ENCODE data around the gene PBX1. TPM values are rescaled to one million over a fixed set of nuclear protein-coding genes. Genes with fewer than 3 reads are reported as not detected.

Gene PBX1
- total and polyA plus RNA-seq, 2 donors (not counting 3 experiments of a cell fraction or from before 2014, with no cell fraction given) = 10.7 to 24.1 TPM

- H3K27me3 ChIP-seq (ENCODE audit: control insufficient read depth in 2 of 2, insufficient read depth in 2 of 2, low read length in 2 of 2) = no peaks in the 10 kb centered on the region
- no peaks in the 10 kb centered on the region for H3K36me3 ChIP-seq (ENCODE audit: control insufficient read depth in 2 of 2, extremely low read depth in 1 of 2, insufficient read depth in 2 of 2, low read length in 2 of 2)
- H3K4me2 ChIP-seq (ENCODE audit: insufficient read depth, low read length) = no peak overlapping the region
- H4K20me1 ChIP-seq (replicated peaks; ENCODE audit: control insufficient read depth, extremely low read depth, insufficient read depth, low read length) = no peaks in the 10 kb centered on the region
- no TSS peak for BruUV-seq (replicated peaks)
- no peak overlapping the region for H3K4me3 ChIP-seq (replicated peaks in 1 of 3; ENCODE audit: insufficient read depth in 1 of 3, low read depth in 1 of 3, low read length in 3 of 3)
- H3K9me3 ChIP-seq (replicated peaks; ENCODE audit: control insufficient read depth, insufficient read depth, low read length) = no peaks in the 10 kb centered on the region
- FAIRE-seq (no peak), DNase-seq (ENCODE audit: low read depth, low spot score) (peak; percentile 25)
- no peak overlapping the region for H3K9ac ChIP-seq (replicated peaks; ENCODE audit: extremely low read depth, insufficient read depth, low read length)
- H3K79me2 ChIP-seq (ENCODE audit: control insufficient read depth, insufficient read depth, low read length) = no peaks in the 10 kb centered on the region
- H3K4me1 ChIP-seq (ENCODE audit: control insufficient read depth, extremely low read depth, insufficient read depth, low read length) = no peaks in the 10 kb centered on the region
- dilution Hi-C loops (cut with MboI; ENCODE audit: extremely low pct_ligation_motif_present, low sequenced_read_pairs) (no loop called here), intact Hi-C loops (cut with micrococcal nuclease) (loop anchor here (2.0 to 5.0 kb wide), 5 partner anchors 73 to 1225 kb away; partner anchors contain the start of gene PBX1)
- no peak overlapping the region for H2AFZ ChIP-seq (ENCODE audit: low read depth, low read length)
- H3K27ac ChIP-seq (ENCODE audit: insufficient read depth, low read depth, low read length) = no peak overlapping the region
- H3K9me1 ChIP-seq (replicated peaks; ENCODE audit: control insufficient read depth, extremely low read depth, insufficient read depth, low read length) = no peaks in the 10 kb centered on the region
- POLR2A ChIA-PET = no interaction called here
- CTCF ChIA-PET = interaction anchor here (1.0 to 3.3 kb wide), 18 partner anchors 8 to 1939 kb away, joined by 3 to 55 read pairs (median 7); partner anchors contain the start of gene PBX1
- TF ChIP-seq EZH2 (IDR thresholded peaks at IDR 0.05; ENCODE audit: borderline replicate concordance, low read depth, low read length, severe bottlenecking) (no peak), POLR2A (IDR thresholded peaks at IDR 0.05; ENCODE audit: low read depth, low read length) (no peak), CTCF (IDR thresholded peaks at IDR 0.05; ENCODE audit: extremely low read depth in 1 of 2, insufficient read depth in 1 of 2, low read depth in 1 of 2, low read length in 2 of 2) (no peak), MAX (IDR thresholded peaks at IDR 0.05; ENCODE audit: insufficient read depth, insufficient read length) (no peak), FOS (IDR thresholded peaks at IDR 0.05; ENCODE audit: borderline replicate concordance, insufficient read depth, low read length) (no peak), POLR2AphosphoS5 (IDR thresholded peaks at IDR 0.05; ENCODE audit: insufficient read depth, low read depth, low read length) (no peak), MYC (IDR thresholded peaks at IDR 0.05; ENCODE audit: low read depth, low read length) (no peak), JUN (IDR thresholded peaks at IDR 0.05; ENCODE audit: borderline replicate concordance, insufficient read depth, insufficient read length, low read depth) (no peak), GATA2 (IDR thresholded peaks at IDR 0.05; ENCODE audit: insufficient read depth, insufficient read length, low read depth, low read length) (no peak)
Measured at GRCh38 chr1:164785841-164786534, 227.0 kb downstream of the PBX1 start.
